Activated T-helper 2 cell treated with anti-CD3 and anti-CD28 coated beads, Interferon-gamma antibody, Interleukin-2, Interleukin-4, amounts not matched to agents 10 μg/mL and 5 μg/mL and 100 μg/mL, durations not matched to agents 14 hours and 24 hours and 36 hours (primary cell): ENCODE data around the gene RAB40B. TPM values are rescaled to one million over a fixed set of nuclear protein-coding genes. Genes with fewer than 3 reads are reported as not detected.
"Not testable (repeated sequence)": the region's sequence is repeated elsewhere in the genome, so short reads cannot be mapped to it uniquely, and the experiment has no call there.

Experiments
- DNase-seq: peaks from one replicate; pipeline ENCODE4 v3.0.0; 2021; ENCODE audit warnings: low spot score
- H3K27ac Mint-ChIP-seq: one replicate; pipeline ENCODE4 v1.8.0; 2021; ENCODE audit warnings: mixed read lengths
- H3K27me3 Mint-ChIP-seq: one replicate; pipeline ENCODE4 v1.8.0; 2021; ENCODE audit warnings: low read depth, mixed read lengths
- H3K36me3 Mint-ChIP-seq: one replicate; pipeline ENCODE4 v1.8.0; 2021; ENCODE audit warnings: low read depth, mixed read lengths
- H3K4me1 Mint-ChIP-seq: one replicate; pipeline ENCODE4 v1.8.0; 2021; ENCODE audit warnings: low read depth, mixed read lengths
- H3K4me3 Mint-ChIP-seq: one replicate; pipeline ENCODE4 v1.8.0; 2021; ENCODE audit warnings: low read depth, mild to moderate bottlenecking, moderate library complexity, mixed read lengths
- H3K9me3 Mint-ChIP-seq: one replicate; pipeline ENCODE4 v1.8.0; 2021; ENCODE audit warnings: mixed read lengths
- intact Hi-C: fragments of 100-400 bp; cut with micrococcal nuclease; formaldehyde crosslinking; loops from one replicate; pipeline ENCODE4 v1.15.1; 2023
- total RNA-seq: library from RNA; stranded (reverse); gene quantifications from 2 replicates; pipeline ENCODE4 v1.2.3, GENCODE V29; 2022

The RAB40B gene
- total RNA-seq, 1 donor from 2014 or later = 4.8 TPM

- H3K27ac Mint-ChIP-seq = no peak overlapping the region
Measured at GRCh38 chr17:82655038-82655479, 43.4 kb downstream of the RAB40B start.

GRCh38 chr17:82654611-82655010, 43.9 kb downstream of the RAB40B start:
- intact Hi-C loops, H3K4me3 Mint-ChIP-seq, H3K27ac Mint-ChIP-seq, H3K9me3 Mint-ChIP-seq, H3K27me3 Mint-ChIP-seq, H3K36me3 Mint-ChIP-seq, DNase-seq, H3K4me1 Mint-ChIP-seq: not testable (repeated sequence)

More at GRCh38 chr17:82655038-82655479, 43.4 kb downstream of the RAB40B start:
- H3K27me3 Mint-ChIP-seq = no peaks in the 10 kb centered on the region
- intact Hi-C loops = no loop called here
- H3K4me3 Mint-ChIP-seq = no peak overlapping the region
- DNase-seq = no peak
- H3K36me3 Mint-ChIP-seq = no peaks in the 10 kb centered on the region
- H3K9me3 Mint-ChIP-seq = no peaks in the 10 kb centered on the region
- H3K4me1 Mint-ChIP-seq = no peaks in the 10 kb centered on the region

- Mint-ChIP-seq H3K27ac (no peak overlapping the region), H3K4me1 (peaks cover 3% of the 10 kb centered on the region), H3K36me3 (no peaks in the 10 kb centered on the region), H3K27me3 (no peaks in the 10 kb centered on the region), H3K9me3 (no peaks in the 10 kb centered on the region), H3K4me3 (no peak overlapping the region)
- intact Hi-C loops = no loop called here
- no peak for DNase-seq
Measured at GRCh38 chr17:82653651-82654528, 44.6 kb downstream of the RAB40B start.

GRCh38 chr17:82650723-82651122, 47.8 kb downstream of the RAB40B start:
- Mint-ChIP-seq H3K27ac (no peak overlapping the region), H3K4me3 (no peak overlapping the region)
- DNase-seq = no peak

GRCh38 chr17:82649501-82650261, 48.8 kb downstream of the RAB40B start:
- no peak for DNase-seq
- Mint-ChIP-seq H3K4me3 (peak overlapping the region; percentile 45), H3K27me3 (no peaks in the 10 kb centered on the region), H3K27ac (peak overlapping the region; percentile 34), H3K9me3 (no peaks in the 10 kb centered on the region), H3K4me1 (peaks cover 10% of the 10 kb centered on the region), H3K36me3 (peaks cover 16% of the 10 kb centered on the region)
- intact Hi-C loops = loop anchor here (5.0 kb wide), 2 partner anchors 192 to 403 kb away; partner anchors contain the start of gene NARF

More at GRCh38 chr17:82650723-82651122, 47.8 kb downstream of the RAB40B start:
- Mint-ChIP-seq H3K27me3 (no peaks in the 10 kb centered on the region), H3K36me3 (peaks cover 11% of the 10 kb centered on the region), H3K4me1 (peaks cover 10% of the 10 kb centered on the region), H3K9me3 (no peaks in the 10 kb centered on the region)
- intact Hi-C loops = no loop called here

GRCh38 chr17:82648742-82649331, 49.7 kb downstream of the RAB40B start:
- H3K9me3 Mint-ChIP-seq = no peaks in the 10 kb centered on the region
- peak; percentile 42 for DNase-seq
- peak overlapping the region; percentile 52 for H3K4me3 Mint-ChIP-seq
- H3K36me3 Mint-ChIP-seq = peaks cover 24% of the 10 kb centered on the region
- peaks cover 10% of the 10 kb centered on the region for H3K4me1 Mint-ChIP-seq
- intact Hi-C loops = loop anchor here (1.0 to 5.0 kb wide), 4 partner anchors 67 to 403 kb away; partner anchors contain the start of genes FN3KRP, NARF and TBCD
- H3K27me3 Mint-ChIP-seq = no peaks in the 10 kb centered on the region
- no peak overlapping the region for H3K27ac Mint-ChIP-seq

- DNase-seq = peak; percentile 86
- Mint-ChIP-seq H3K36me3 (peaks cover 29% of the 10 kb centered on the region), H3K27me3 (no peaks in the 10 kb centered on the region), H3K4me3 (peak within 1 kb of the TSS; percentile 84), H3K27ac (peak within 1 kb of the TSS; percentile 71), H3K4me1 (peaks cover 10% of the 10 kb centered on the region), H3K9me3 (no peaks in the 10 kb centered on the region)
- intact Hi-C loops = loop anchor here (1.0 to 5.0 kb wide), 4 partner anchors 68 to 404 kb away; partner anchors contain the start of genes FN3KRP, NARF and TBCD
Measured at GRCh38 chr17:82648165-82648668, 50.3 kb downstream of the RAB40B start, which contains the start of gene WDR45B. Gene WDR45B (minus strand): TSS chr17:82648444. CDS start chr17:82648340, 104 bp downstream.

GRCh38 chr17:82647593-82648164, 50.8 kb downstream of the RAB40B start:
- Mint-ChIP-seq H3K9me3 (no peaks in the 10 kb centered on the region), H3K27me3 (no peaks in the 10 kb centered on the region), H3K4me1 (peaks cover 10% of the 10 kb centered on the region), H3K27ac (peak overlapping the region; percentile 71), H3K4me3 (peak overlapping the region; percentile 84), H3K36me3 (peaks cover 31% of the 10 kb centered on the region)
- peak; percentile 40 for DNase-seq
- intact Hi-C loops = loop anchor here (1.0 to 5.0 kb wide), 4 partner anchors 69 to 405 kb away; partner anchors contain the start of genes FN3KRP, NARF and TBCD

- Mint-ChIP-seq H3K4me3 (peak overlapping the region; percentile 84), H3K4me1 (peaks cover 10% of the 10 kb centered on the region), H3K36me3 (peaks cover 51% of the 10 kb centered on the region), H3K9me3 (no peaks in the 10 kb centered on the region), H3K27me3 (no peaks in the 10 kb centered on the region), H3K27ac (no peak overlapping the region)
- DNase-seq = no peak
- intact Hi-C loops = loop anchor here (5.0 kb wide), 2 partner anchors 188 to 407 kb away; partner anchors contain the start of gene NARF
Measured at GRCh38 chr17:82645516-82645915, 53.0 kb downstream of the RAB40B start.

- H3K4me1 Mint-ChIP-seq = peaks cover 7% of the 10 kb centered on the region
- H3K36me3 Mint-ChIP-seq = peaks cover 61% of the 10 kb centered on the region
- no peak for DNase-seq
- H3K27me3 Mint-ChIP-seq = no peaks in the 10 kb centered on the region
- intact Hi-C loops = no loop called here
- H3K9me3 Mint-ChIP-seq = no peaks in the 10 kb centered on the region
- no peak overlapping the region for H3K27ac Mint-ChIP-seq
- H3K4me3 Mint-ChIP-seq = no peak overlapping the region
Measured at GRCh38 chr17:82644148-82644547, 54.4 kb downstream of the RAB40B start.

GRCh38 chr17:82642022-82642421, 56.5 kb downstream of the RAB40B start:
- intact Hi-C loops = no loop called here
- Mint-ChIP-seq H3K4me1 (peaks cover 11% of the 10 kb centered on the region), H3K4me3 (no peak overlapping the region), H3K36me3 (peaks cover 72% of the 10 kb centered on the region), H3K27me3 (no peaks in the 10 kb centered on the region), H3K9me3 (no peaks in the 10 kb centered on the region), H3K27ac (no peak overlapping the region)
- DNase-seq = no peak

- Mint-ChIP-seq H3K27me3 (no peaks in the 10 kb centered on the region), H3K36me3 (peaks cover 65% of the 10 kb centered on the region), H3K27ac (no peak overlapping the region), H3K9me3 (no peaks in the 10 kb centered on the region), H3K4me3 (no peak overlapping the region), H3K4me1 (peaks cover 5% of the 10 kb centered on the region)
- no peak for DNase-seq
- intact Hi-C loops = no loop called here
Measured at GRCh38 chr17:82640036-82640435, 58.5 kb downstream of the RAB40B start.
